Measurements from ENCODE around the gene CDHR3.
A peak's percentile ranks its signal among the peaks of the same experiment; 100 is the strongest.

- no peak for TF ChIP-seq CTCF (IDR thresholded peaks at IDR 0.05; ENCODE audit: low read depth, low read length, missing input control)
- TF ChIP-seq GABPA (IDR thresholded peaks at IDR 0.05 in 1 of 2, conservative IDR thresholded peaks at IDR 0.05 in 1 of 2) = no peak
- TF ChIP-seq RAD21 (IDR thresholded peaks at IDR 0.05) = peak; percentile 30 to 32
- peak; percentile 20 for TF ChIP-seq YY1 (IDR thresholded peaks at IDR 0.05)
- TF ChIP-seq EGR1 (IDR thresholded peaks at IDR 0.05; ENCODE audit: low read depth in 2 of 2) = no peak
- TF ChIP-seq TAF1 (conservative IDR thresholded peaks at IDR 0.05) = no peak
- no peak for TF ChIP-seq ZBTB33 (IDR thresholded peaks at IDR 0.05)
- peak; percentile 84 to 90 for TF ChIP-seq HNF4A (conservative IDR thresholded peaks at IDR 0.05)
- peak; percentile 56 for TF ChIP-seq SP1 (IDR thresholded peaks at IDR 0.05)
- TF ChIP-seq JUND (IDR thresholded peaks at IDR 0.05) = no peak
- TF ChIP-seq ATF3 (IDR thresholded peaks at IDR 0.05) = no peak
- peak; percentile 61 for TF ChIP-seq HNF4G (IDR thresholded peaks at IDR 0.05)
- TF ChIP-seq NR2F2 (IDR thresholded peaks at IDR 0.05) = no peak
Observed at GRCh38 chr7:105913947-105914346, 49.1 kb upstream of the CDHR3 start.

Measured in liver (tissue), 3 donors.